HK-2 (cell line): ENCODE results near the gene SLC22A8.
"Not testable (repeated sequence)": the region's sequence is repeated elsewhere in the genome, so short reads cannot be mapped to it uniquely, and the experiment has no call there.

Experiments
- DNase-seq: peaks from one replicate; pipeline ENCODE4 v3.0.0-alpha.2; 2018; ENCODE audit not compliant: unreplicated experiment

SLC22A8 gene

DNA sequence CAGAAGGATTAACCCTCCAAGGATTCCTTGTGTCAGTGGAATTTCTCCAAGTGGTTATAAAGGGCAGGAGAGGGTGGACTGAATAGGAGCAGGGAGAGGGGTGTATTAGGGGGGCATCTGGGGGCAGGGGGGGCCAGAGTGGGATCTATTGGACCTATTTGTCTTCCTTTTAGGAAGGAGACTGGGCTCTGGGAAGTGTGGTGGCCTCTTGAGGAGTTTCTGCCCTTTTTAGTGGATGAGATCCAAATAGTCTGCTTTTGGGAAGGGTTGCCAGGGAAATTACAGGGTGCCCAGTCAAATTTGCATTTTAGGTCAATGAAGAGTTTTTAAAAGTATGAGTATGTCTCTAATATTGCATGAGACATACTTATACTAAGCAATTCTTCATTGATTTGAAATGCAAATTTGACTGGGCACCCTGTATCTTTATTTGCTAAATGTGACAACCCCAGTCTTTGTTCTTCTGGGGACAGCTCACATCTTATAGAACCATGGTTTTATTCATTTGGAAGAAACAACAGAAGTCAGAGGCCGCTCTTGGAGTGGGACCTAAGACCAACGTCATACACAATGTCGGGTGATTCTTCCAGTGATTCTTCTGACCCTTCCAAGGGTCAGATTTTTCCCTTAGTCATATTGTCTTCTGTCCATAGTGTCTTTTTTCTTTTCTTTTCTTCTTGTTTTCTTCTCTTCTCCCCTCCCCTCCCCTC is 30.4 kb downstream of the SLC22A8 start:
- no peak for DNase-seq

- DNase-seq = no peak
These were observed 31.1 kb downstream of the SLC22A8 start, which contains the start of gene SLC22A6 for GRCh38 chr11:62984451-62984991. TSS of gene SLC22A6 (minus strand) at chr11:62984967. CDS start at chr11:62984690, 277 bp downstream.

DNA sequence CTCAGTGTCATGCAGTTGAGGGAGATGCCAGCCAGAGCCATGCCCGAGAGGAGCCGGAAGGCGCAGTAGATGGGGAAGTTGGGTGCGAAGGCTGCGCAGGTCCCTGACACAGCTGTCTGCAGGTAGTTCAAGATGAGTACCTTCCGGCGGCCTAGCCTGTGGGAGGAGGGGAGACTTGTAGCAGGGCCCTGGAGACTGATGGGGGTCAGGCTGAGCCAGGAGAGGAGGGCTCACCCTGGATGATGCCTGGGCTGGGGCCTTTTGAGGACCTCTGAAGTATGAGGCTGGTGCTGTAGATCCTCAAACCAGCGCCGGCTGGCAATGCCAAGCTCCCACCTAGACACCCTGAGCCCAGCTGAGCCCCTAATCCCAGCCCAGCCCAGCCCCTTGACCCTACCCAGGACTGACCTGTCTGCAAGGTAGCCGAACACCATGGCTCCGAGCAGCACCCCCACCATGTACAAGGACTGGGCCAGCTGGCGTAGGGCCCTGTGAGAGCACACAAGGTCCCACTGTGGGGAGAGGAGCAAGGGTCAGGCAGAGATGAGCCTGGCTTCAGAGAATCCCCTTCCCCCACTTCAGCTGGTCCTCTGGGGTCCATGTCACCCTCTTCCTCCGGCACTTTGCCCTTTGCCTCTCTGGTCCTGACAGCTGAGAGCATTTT is 32.0 kb downstream of the SLC22A8 start:
- DNase-seq = no peak

DNA sequence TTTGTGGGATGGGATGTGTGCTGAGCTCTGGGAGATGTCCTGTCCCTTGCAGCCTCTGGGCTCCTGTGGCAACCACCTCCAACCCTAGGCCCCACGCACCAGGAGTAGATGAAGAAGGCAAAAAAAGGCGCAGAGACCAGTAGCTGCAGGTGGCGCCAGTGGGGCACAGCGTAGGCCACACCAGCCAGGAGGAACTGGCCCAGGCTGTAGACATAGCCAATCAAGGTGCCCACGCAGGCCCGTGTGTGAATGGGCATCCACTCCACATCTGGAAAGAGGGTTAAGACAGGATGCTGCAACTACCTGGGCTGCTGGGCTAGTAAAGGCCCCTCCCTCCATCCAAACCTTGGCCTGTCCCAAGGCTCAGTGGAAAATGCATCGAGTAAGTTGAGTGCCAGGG is 33.9 kb downstream of the SLC22A8 start:
- no peak for DNase-seq

DNA sequence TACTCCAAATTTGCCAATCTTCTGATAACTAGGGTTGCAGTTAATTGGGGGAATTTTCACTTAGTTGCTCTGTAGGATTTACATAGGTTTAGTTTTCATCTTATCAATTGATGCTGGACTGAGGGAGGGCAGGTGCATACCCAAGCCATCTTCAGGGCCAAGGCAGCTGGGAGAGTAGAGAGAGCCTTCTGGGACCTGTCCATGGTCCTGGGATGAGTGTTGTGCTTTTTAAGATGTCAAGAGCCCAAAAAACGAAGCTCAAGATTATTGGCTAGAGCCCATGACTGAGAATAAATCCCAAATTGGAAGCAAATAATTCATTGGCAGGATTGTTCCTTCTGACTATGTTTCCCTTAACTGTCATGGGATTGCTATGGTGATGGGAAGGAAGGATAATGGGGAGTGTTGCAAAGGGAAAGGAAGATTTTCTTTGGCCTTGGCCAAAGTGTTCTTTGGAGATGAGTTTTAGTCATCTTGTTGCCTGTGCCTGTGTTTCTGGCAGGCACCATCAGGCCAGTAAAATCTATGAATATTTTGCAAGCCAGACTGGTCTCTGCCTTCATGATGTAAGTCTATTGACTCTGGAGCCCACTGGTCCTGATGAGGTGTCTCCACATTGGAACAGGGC is 35.4 kb downstream of the SLC22A8 start:
- DNase-seq = no peak

- no peak for DNase-seq
These were observed 39.5 kb downstream of the SLC22A8 start for GRCh38 chr11:62976109-62976508.

- no peak for DNase-seq
These were observed 40.7 kb downstream of the SLC22A8 start for GRCh38 chr11:62974848-62975522.

DNA sequence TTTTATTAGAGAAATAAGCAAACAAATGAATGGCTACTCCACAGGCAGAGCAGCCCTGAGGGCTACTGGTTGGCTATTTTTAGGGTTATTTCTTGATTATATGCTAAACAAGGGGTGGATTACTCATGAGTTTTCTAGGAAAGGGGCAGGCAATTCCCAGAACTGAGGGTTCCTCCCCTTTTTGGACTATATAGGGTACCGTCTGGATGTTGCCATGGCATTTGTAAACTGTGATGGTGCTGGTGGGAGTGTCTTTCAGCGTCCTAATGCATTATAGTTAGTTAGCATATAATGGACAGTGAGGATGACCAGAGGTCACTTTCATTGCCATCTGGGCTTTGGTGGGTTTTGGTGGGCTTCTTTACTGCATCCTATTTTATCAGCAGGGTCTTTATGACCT is 50.1 kb downstream of the SLC22A8 start:
- DNase-seq = no peak

GRCh38 chr11:62962391-62962790 is 53.2 kb downstream of the SLC22A8 start:
- no peak for DNase-seq

DNA sequence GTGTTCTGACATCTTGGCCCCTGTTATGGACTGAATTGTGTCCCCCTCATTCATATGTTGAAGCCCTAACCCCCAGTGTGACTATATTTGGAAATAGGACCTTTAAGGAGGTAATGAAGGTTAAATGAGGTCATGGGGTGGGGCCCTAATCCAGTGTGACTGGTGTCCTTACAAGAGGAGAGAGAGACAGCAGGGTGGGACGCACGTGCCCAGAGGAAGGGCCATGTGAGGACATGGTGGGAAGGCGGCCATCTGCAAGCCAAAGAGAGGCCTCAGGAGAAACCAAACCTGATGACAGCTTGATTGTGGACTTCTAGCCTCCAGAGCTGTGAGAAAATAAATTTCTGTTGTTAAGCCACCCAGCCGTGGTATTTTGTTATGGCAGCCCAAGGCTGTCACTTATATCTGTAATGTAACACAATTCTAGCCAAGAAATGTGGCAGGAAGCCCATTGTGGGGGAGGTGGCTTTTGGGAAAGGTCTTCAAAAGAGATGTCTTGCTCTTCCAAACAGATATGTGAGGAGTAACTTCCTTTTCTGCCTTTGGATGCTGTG is 54.5 kb downstream of the SLC22A8 start:
- DNase-seq = no peak

DNA sequence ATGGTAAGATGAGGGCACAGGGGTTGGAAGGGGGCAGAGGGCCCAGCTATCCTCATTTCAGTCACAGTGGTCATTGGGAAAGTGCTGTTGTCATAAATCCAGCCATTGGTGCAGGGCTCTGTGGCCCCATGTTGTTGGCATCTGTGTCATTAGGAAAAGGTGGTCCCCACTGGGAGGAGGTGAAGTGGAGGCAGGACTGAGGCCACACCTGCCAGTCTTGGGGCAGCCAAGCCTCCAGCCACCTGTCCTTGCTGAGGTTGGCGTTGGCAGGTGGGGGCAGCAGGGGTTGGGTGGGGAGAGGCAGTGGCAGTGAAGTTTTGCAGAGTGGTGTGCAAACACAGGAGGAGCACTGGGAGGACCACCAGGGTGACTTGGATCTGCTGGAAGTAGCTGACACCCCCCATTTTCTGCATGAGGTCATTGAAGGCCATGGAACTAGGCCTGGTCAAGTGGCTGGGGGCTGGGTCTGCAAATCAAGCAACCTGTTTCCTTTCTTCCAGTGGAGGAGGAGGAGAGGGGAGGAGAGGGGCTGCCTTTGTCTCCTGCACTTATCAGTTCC is 56.1 kb downstream of the SLC22A8 start:
- DNase-seq = no peak

DNA sequence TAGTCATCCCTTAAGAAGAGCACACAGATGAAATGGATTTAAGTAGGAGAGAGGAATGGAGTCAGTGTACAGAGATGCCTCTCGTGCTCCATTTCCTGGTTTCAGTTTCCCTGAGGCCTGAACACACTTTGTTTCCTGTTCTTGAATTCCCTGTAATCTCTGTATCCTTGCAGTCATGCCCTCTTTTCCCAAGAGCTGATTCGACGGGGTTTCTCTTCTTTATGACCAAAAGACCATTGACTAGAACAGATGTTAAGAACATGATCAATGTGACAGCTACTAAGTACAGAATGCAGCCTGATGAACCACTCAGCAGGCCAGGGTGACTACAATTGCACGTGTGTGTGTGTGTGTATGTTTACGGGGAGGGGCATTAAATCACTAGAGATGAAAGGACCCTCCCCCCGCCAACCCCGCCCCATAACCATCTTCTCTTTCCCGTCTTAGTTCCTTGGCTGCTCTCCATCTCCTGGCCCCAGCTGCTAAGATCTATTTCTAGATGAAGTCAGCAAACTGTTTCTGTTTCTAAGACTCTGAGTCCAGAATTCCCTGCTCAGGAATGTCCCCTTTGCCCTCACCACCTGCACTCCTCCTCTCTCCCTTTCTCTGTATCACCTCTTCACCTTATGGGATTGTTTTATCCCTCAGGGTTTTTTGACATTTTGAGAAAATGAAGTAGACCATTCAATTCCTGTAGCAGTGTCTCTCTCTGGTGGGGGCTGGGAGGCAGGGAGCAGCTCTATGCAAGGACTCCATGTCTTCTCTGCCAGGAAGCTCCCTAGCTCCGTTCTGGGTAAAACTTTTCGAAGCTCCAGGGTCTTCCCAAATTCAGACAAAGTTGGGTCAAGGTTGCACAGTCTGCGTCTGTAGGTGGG is 56.9 kb downstream of the SLC22A8 start:
- no peak for DNase-seq

DNA sequence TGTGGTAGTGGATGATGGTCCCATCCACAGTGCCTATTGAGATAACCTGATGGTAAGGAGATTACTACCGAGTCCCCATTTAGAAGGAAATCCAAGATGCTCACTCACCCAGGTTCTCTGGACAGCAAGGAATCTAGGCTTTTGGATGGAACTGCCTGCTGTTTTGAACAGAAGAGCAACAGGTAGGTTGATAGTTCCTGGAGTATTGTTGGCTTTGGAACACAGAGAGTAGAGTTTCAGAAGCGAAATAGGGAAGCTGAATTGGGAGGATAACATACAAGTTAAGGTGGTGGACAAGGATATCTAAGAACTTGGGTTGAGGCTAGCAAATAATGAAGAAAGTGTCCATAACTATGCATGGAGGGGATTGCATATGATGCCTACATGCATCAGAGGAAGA is 58.5 kb downstream of the SLC22A8 start:
- no peak for DNase-seq

- no peak for DNase-seq
These were observed 61.2 kb downstream of the SLC22A8 start for GRCh38 chr11:62954478-62954877.

DNA sequence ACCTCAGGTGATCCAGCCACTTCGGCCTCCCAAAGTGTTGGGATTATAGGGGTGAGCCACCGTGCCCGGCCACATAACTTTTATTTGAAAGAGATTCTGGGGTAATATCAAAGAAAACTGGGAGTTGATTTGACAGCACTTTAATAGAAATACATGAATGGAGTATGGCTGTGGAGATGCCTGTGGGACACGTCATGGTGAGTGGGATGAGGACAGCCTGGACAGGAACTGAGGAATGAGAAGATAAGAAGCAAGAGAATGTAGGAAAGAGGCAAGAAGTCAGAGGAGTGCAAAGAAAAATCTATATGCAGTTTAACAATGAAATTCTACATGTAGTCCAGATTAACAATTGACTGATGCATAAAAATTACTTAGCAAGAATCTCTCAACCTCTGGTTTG is 61.8 kb downstream of the SLC22A8 start:
- no peak for DNase-seq

DNA sequence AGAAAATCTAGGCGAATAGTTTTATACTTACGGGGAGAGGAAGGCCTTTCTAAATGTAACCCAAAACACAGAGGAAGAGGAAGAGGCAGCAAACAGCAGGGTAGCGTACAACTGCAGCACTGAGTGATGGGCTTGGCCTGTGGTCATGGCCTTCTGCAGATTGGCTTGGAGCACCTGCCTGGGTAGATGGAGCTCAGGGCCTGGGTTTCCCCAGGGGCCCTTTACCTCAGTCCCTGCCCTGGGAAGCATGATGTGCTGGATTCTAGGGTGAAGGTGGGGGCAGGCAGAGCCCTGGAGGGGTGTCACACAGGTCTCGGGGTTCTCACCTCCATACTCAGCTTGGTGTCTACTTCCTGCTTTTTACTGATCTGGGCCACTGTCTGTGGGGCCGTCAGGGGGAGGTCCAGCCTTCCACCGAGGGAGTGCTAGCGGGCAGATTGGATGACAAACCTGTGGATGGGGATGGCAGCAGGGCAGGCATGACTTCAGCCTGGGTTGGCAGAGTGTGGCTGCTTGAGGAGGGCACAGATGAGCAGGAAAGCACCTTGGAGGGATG is 66.8 kb downstream of the SLC22A8 start:
- DNase-seq = no peak

DNA sequence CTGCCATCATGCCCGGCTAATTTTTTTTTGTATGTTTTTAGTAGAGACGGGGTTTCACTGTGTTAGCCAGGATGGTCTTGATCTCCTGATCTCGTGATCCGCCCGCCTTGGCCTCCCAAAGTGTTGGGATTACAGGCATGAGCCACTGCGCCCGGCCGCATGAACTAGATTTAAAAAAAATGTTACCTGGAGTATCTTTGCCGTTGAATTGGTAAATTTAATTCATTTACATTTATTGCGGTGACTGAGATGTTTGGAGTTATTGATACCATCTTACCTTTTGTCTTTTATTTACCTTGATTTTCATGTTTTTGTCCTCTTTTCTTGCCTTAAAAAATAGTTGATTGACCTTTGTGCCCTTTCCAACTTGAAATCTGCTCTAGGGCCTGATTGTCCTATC is 70.1 kb downstream of the SLC22A8 start:
- not testable (repeated sequence) for DNase-seq
